ENCODE data around the gene CD38. TPM values are rescaled to one million over a fixed set of nuclear protein-coding genes. Genes with fewer than 3 reads are reported as not detected.
A peak's percentile ranks its signal among the peaks of the same experiment; 100 is the strongest.

CD38 gene
- total RNA-seq, 2 donors from 2014 or later: 94.7 to 179 TPM

DNA sequence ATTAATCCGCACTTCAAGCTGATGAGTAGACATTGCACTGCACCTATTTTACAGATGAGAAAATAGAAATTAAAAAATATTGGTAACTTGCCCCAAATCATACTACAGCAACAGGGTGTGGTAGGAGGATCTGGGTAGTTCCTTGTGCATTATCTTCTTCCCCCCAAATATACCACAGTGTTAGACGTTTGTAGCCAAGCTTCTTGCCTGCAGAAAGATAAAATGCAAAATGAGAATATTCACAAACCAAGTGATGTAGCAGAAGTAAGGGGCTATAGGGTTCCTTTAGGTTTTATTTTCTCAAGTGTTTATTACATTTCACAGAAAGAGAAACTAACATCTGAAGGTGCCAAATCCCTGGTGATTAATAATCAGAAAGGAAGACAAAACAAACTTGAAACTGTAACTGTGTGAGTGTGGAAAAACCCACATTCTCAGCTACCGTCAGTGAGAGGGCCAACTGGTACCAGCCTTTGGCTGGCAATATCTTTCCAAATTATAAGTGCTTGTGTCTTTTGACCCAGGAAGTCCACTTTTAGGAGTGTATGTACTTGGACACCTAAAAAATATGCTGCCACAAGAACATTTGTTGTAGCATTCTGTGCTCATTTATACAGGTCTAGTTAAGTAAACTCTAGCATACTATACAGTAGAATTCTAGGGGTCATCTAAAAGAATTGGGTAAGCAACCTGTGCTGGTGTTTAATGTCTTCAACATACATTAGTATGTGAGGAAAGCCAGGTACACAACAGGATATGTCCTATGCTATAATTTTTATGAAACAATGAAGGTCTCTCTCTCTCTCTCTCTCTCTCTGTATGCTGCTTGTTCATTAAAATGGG, 6.7 kb upstream of the CD38 start:
- Mint-ChIP-seq H3K27ac (peak overlapping the region; percentile 79 to 94), H3K4me1 (ENCODE audit: low read depth in 2 of 2) (peaks cover 61 to 69% of the 10 kb centered on the region in 2 donors), H3K27me3 (no peaks in the 10 kb centered on the region), H3K9me3 (peaks cover 7% of the 10 kb centered on the region), H3K36me3 (peaks cover 4% of the 10 kb centered on the region), H3K4me3 (peak overlapping the region; percentile 76)
- DNase-seq (ENCODE audit: low spot score) (peak; percentile 66), ATAC-seq (peak; percentile 84 to 91)

DNA sequence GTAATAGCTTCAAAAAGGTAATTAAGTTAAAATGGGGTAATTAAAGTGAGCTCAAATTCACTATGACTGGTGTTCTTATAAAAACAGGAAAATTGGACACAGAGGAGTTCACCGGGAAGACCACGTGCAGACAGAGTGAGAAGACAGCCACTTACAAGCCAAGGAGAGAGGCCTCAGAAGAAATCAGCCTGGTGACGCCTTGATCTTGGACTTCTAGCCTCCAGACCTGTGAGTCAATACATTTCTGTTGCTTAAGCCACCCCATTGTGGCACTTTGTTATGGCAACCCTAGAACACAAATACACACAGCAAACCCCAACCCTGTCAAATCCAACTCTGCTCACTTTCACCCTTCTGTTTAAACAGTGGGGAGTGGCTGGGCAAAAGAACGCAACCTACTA, 4.1 kb upstream of the CD38 start:
- H3K4me1 Mint-ChIP-seq (ENCODE audit: low read depth in 2 of 2): peaks cover 62 to 71% of the 10 kb centered on the region in 2 donors
- peak overlapping the region; percentile 13 to 94 for H3K27ac Mint-ChIP-seq
- no peaks in the 10 kb centered on the region for H3K27me3 Mint-ChIP-seq
- DNase-seq (ENCODE audit: low spot score) (no peak), ATAC-seq (peak; percentile 56 to 65)
- H3K4me3 Mint-ChIP-seq: peak overlapping the region; percentile 53
- H3K9me3 Mint-ChIP-seq: peaks cover 7% of the 10 kb centered on the region
- peaks cover 4% of the 10 kb centered on the region for H3K36me3 Mint-ChIP-seq

DNA sequence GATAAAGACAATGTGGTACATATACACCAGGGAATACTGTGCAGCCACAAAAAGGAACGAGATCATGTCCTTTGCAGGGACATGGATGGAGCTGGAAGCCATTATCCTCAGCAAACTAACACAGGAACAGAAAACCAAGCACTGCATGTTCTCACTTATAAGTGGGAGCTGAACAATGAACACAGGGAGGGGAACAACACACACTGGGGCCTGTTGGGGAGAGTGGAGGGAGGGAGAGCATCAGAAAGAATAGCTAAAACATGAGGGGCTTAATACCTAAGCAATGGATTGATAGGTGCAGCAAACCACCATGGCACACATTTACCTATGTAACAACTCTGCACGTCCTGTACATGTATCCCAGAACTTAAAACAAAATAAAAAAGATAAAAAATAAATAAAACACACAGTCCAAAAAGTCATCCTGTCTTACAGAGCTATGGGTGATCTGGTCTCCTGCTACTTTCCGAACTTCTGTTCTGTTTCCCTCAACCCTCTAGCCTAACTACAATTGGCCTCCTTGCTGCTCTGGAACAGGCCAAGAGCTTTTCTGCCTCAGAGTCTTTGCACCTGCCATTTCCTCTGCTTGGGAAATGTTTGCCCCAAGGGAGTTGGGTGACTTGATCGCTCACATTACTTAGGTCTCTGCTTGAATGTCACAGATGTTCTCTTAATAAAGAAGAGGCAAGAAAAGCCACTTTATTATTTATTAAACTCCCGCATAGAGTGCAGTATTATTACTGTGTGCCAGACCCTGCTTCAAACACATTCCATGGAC, 1.1 kb upstream of the CD38 start:
- Mint-ChIP-seq H3K27ac (peak overlapping the region; percentile 67 to 86), H3K4me3 (peak overlapping the region; percentile 89), H3K9me3 (peaks cover 4% of the 10 kb centered on the region), H3K4me1 (ENCODE audit: low read depth in 2 of 2) (peaks cover 66 to 79% of the 10 kb centered on the region in 2 donors), H3K36me3 (peaks cover 23% of the 10 kb centered on the region), H3K27me3 (no peaks in the 10 kb centered on the region)
- ATAC-seq (no peak), DNase-seq (ENCODE audit: low spot score) (no peak)

DNA sequence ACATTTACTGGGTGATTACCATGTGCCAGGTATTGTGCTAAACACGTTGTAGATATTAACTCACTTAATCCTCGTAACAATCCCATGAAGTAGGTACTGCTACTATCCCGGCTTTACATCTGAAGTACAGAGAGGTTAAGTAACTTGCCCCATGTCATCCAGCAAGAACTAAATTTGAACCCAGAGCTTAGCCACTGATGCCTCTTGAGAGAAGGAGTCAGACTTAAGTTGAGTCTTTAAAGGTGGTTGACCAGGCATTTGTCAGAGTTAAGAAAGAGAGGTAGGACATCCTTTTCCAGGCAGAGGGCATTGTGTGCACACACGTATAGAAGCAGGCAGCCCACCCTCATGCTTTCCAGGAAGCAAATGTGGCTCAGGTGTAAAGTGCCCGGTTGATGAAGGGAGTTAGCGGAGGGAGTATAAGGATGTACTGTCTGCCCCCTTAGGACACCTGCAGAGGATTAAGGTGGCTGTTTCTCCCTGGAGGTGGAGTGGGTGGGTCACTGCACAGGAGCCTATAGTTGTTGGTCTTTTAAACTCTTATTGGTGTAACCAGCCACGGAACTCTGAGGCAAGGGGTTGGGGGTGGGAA, 335 bp upstream of the CD38 start:
- H3K36me3 Mint-ChIP-seq: peaks cover 22% of the 10 kb centered on the region

DNA sequence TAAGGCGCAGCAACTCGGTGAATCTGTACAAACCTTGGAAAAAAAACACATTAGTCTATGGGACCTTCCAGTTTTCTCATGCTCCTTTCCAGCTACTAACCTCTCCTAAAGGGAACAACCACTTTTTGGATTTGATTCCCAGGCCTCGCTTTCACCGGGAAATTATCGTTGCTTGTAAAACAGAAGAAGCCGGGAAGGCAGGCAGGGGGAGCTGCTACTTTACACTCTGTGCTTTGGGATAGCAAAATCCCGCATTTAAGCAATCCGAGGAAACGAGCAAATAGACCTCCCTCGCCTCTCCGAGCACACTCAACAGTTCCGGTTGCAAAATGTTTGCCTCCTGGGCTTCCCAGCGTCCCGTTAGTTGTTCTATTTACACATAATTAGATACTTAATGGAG, 1.2 kb downstream of the CD38 start:
- ATAC-seq: peak in 1 of 2 donors; percentile 54

More for the DNA sequence above, 335 bp upstream of the CD38 start:
- Mint-ChIP-seq H3K27me3 (no peaks in the 10 kb centered on the region), H3K9me3 (peaks cover 4% of the 10 kb centered on the region), H3K27ac (peak overlapping the region; percentile 67 to 86), H3K4me3 (peak overlapping the region; percentile 89), H3K4me1 (ENCODE audit: low read depth in 2 of 2) (peaks cover 65 to 79% of the 10 kb centered on the region in 2 donors)
- no peak for DNase-seq (ENCODE audit: low spot score)
- no peak for ATAC-seq

DNA sequence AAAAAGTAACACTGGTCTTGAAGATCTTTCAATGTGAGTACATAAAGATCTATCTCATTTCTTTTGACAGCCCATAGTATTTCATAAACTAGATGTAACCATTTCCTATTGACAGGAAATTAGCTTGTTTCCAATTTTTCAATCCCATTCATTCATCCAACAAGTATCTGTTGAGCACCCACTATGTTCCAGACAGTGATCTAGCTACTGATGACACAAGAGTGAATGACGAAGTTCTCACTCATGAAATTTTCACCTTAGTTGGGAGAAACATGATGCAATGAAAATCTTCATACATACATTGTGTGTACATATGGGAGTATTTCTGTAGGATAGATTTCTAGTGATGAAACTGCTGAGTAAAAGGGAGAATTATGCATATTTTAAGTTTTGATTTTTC, 1.7 kb downstream of the CD38 start:
- Mint-ChIP-seq H3K27ac (peak overlapping the region; percentile 86 to 97), H3K27me3 (no peaks in the 10 kb centered on the region), H3K9me3 (peaks cover 4% of the 10 kb centered on the region), H3K4me1 (ENCODE audit: low read depth in 2 of 2) (peaks cover 69 to 70% of the 10 kb centered on the region in 2 donors), H3K36me3 (peaks cover 37% of the 10 kb centered on the region), H3K4me3 (peak overlapping the region; percentile 88)
- ATAC-seq (peak in 1 of 2 donors; percentile 44), DNase-seq (ENCODE audit: low spot score) (no peak)

More for the DNA sequence above, 1.2 kb downstream of the CD38 start:
- Mint-ChIP-seq H3K27me3 (no peaks in the 10 kb centered on the region), H3K36me3 (peaks cover 36% of the 10 kb centered on the region), H3K27ac (peak overlapping the region; percentile 86 to 97), H3K9me3 (peaks cover 4% of the 10 kb centered on the region), H3K4me1 (ENCODE audit: low read depth in 2 of 2) (peaks cover 68 to 74% of the 10 kb centered on the region in 2 donors), H3K4me3 (peak overlapping the region; percentile 88)
- peak; percentile 76 for DNase-seq (ENCODE audit: low spot score)

DNA sequence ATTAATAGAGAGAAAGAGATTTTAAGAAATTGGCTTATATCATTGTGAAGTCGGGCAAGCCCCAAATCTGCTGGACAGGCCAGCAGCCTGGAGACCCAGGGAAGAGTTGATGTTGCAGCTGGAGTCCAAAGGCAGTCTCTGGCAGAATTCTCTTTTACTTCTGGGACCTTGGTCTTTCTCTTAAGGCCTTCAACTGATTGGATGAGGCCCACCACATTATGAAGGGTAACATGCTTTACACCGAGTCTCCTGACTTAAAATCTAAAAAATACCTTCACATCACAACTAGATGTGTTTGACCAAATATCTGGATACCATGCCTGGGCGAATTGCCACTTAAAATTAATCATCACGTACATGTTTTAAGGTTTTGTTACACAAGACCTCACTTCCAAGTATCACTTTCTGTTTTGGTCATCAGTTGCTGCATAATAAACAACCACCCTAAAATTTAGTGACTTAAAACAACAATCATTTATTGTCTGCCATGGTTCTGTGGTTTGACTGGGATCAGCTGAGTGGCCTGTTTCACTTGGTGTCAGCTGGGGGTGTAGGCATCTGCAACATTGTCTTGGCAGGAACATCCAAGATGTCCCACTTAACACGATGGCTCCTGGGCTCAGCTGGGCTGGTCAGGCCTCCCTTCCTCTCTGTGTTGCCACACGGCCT, 3.4 kb downstream of the CD38 start:
- Mint-ChIP-seq H3K4me1 (ENCODE audit: low read depth in 2 of 2) (peaks cover 64 to 68% of the 10 kb centered on the region in 2 donors), H3K27me3 (no peaks in the 10 kb centered on the region), H3K4me3 (peak overlapping the region; percentile 88), H3K27ac (peak overlapping the region; percentile 86 to 97), H3K9me3 (no peaks in the 10 kb centered on the region), H3K36me3 (peaks cover 53% of the 10 kb centered on the region)
- peak; percentile 68 to 70 for ATAC-seq
- peak; percentile 77 for DNase-seq (ENCODE audit: low spot score)

DNA sequence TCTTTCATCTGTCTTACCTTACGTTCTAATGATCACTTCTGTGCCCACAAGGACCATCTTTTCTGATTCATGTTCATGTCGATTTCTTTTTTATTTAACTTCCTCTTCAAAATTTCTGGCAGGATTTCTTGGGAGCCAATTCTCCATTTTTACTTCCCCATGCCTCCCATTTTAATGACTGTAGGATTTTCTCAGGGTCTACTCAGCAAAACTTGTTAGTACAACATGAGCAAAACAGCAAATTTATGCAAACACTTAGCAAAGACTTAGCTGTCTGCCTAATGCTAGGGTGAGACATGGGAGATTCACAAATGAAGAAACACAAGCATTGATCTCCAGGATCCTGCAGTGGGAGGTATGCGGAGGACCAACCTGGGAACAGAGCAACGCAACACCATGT, 5.5 kb downstream of the CD38 start:
- H3K27me3 Mint-ChIP-seq: no peaks in the 10 kb centered on the region
- peak overlapping the region; percentile 2 for H3K4me3 Mint-ChIP-seq
- H3K9me3 Mint-ChIP-seq: no peaks in the 10 kb centered on the region
- peak overlapping the region; percentile 86 to 97 for H3K27ac Mint-ChIP-seq
- ATAC-seq (no peak), DNase-seq (ENCODE audit: low spot score) (no peak)
- H3K36me3 Mint-ChIP-seq: peaks cover 62% of the 10 kb centered on the region
- H3K4me1 Mint-ChIP-seq (ENCODE audit: low read depth in 2 of 2): peaks cover 57 to 69% of the 10 kb centered on the region in 2 donors

DNA sequence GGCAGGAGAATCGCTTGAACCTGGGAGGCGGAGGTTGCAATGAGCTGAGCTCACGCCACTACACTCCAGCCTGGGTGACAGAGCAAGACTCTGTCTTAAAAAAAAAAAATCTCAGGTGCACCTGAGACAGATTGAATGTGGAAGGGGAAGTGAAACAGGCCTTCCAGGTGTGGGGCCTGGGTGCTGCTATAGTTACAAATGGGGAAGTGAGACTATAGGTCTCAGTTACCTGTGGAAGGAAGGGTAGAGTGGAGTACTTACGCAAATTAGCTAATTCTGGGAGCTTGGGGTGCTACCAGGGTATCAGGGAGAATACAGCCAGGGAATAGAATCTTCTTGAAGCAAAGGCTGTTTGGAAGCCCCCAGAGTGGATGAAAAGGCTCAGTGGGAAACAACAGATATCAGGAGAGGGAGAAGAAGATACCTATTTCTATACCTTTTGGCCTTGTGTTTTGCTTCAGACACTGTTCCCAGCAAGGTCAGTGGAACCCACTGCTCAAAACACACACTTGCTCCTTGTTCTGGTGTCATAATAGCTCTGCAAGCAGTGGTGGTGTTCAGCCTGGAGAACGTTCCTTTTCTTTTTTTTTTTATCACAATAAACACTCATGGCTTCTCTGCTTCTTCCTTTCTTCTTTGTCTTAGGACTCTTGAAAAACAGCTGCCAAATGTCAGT, 7.0 kb downstream of the CD38 start:
- ATAC-seq (no peak), DNase-seq (ENCODE audit: low spot score) (no peak)
- peaks cover 56 to 66% of the 10 kb centered on the region in 2 donors for H3K4me1 Mint-ChIP-seq (ENCODE audit: low read depth in 2 of 2)
- peak overlapping the region; percentile 8 to 97 for H3K27ac Mint-ChIP-seq
- no peak overlapping the region for H3K4me3 Mint-ChIP-seq
- H3K27me3 Mint-ChIP-seq: no peaks in the 10 kb centered on the region
- no peaks in the 10 kb centered on the region for H3K9me3 Mint-ChIP-seq
- peaks cover 56% of the 10 kb centered on the region for H3K36me3 Mint-ChIP-seq

DNA sequence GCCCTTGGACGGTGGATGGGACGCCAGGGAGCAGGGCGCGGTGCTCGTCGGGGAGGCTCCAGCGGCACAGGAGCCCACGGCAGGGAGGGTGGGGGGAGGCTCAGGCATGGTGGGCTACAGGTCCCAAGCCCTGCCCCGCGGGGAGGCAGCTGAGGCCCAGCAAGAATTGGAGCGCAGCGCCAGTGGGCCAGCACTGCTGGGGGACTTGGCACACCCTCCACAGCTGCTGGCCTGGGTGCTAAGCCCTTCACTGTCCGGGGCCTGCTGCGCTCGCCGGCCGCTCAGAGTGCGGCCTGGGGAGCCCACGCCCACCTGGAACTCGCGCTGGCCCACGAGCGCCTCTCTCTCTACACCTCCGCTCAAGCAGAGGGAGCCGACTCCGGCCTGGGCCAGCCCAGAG, 8.6 kb downstream of the CD38 start:
- no peak for DNase-seq (ENCODE audit: low spot score)
- Mint-ChIP-seq H3K4me3 (no peak overlapping the region), H3K9me3 (no peaks in the 10 kb centered on the region), H3K4me1 (ENCODE audit: low read depth in 2 of 2) (peaks cover 39 to 51% of the 10 kb centered on the region in 2 donors), H3K27ac (no peak overlapping the region), H3K27me3 (no peaks in the 10 kb centered on the region), H3K36me3 (peaks cover 47% of the 10 kb centered on the region)
- ATAC-seq: no peak

DNA sequence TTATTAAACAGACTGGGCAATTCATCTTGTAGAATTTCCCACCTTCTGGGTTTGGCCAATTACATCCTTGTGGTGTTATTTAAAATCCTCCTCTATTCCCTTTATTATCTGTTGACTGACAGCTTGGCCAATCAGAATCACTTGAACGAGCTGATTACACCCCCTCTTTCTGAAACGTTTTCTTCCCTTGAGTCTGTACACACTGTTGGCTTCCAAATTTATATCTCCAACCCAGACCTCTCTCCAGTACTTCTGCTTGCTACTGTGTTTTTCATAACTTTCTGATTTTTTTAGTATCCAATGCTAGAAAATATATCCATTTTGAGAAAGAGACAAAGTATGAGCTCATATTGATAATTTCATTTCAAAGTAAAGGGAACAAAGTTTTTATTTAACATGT, 14.8 kb downstream of the CD38 start:
- Mint-ChIP-seq H3K4me3 (no peak overlapping the region), H3K4me1 (ENCODE audit: low read depth in 2 of 2) (peaks cover 35 to 47% of the 10 kb centered on the region in 2 donors), H3K27me3 (no peaks in the 10 kb centered on the region), H3K36me3 (peaks cover 23% of the 10 kb centered on the region), H3K27ac (peak overlapping the region; percentile 7 to 33), H3K9me3 (peaks cover 4% of the 10 kb centered on the region)
- DNase-seq (ENCODE audit: low spot score): no peak
- ATAC-seq: no peak

DNA sequence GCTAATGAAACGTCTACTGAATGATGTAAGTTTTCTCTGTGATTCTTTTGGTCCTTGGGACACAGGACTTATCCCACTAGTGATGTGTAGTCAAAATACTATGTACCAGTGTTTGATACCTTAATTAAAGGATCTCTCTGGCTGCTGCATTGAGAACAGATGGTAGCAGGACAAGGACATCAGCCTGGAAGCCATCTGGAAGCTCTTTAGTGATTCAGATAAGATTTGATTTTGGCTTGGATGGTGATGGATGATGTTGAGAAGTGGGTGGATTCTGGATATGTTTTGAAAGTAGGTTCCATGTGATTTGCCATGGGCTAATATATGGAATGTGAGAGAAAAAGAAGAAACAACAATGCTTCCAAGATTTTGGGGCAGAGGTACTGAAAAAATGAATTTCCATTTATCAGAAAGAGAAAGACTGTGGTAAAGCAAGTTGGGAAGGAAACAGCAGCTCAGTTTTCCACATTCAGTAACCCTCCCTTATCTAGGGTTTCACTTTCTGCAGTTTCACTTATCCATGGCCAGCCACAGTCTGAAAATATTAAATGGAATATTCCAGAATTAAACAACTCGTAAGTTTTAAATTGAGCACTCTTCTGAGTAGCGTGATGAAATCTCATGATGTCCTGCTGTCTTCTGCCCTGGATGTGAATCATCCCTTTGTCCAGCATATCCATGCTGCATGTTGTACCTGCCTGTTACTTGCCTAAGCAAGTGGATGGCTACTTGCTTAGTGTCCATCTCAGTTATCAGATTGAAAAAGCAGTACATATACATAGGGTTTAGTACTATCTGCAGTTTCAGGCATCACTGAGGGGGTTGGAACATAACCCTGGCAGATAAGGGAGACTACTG, 15.6 kb downstream of the CD38 start:
- DNase-seq (ENCODE audit: low spot score) (no peak), ATAC-seq (no peak)
- peak overlapping the region; percentile 33 to 56 for H3K27ac Mint-ChIP-seq
- peaks cover 4% of the 10 kb centered on the region for H3K9me3 Mint-ChIP-seq
- peak overlapping the region; percentile 44 for H3K4me3 Mint-ChIP-seq
- H3K36me3 Mint-ChIP-seq: peaks cover 16% of the 10 kb centered on the region
- peaks cover 33 to 48% of the 10 kb centered on the region in 2 donors for H3K4me1 Mint-ChIP-seq (ENCODE audit: low read depth in 2 of 2)
- no peaks in the 10 kb centered on the region for H3K27me3 Mint-ChIP-seq
